ENCODE measurements around the gene ATP2C2.

Gene ATP2C2

GRCh38 chr16:84350685-84351400, 17.5 kb upstream of the ATP2C2 start:
- no peaks in the 10 kb centered on the region for H3K9me3 ChIP-seq (ENCODE audit: control insufficient read depth in 5 of 5, low read length in 5 of 5)
- peaks cover 0 to 13% (median 4%) of the 10 kb centered on the region in 5 donors for H3K27me3 ChIP-seq (ENCODE audit: control insufficient read depth in 5 of 5, insufficient read depth in 4 of 5, low read length in 5 of 5)
- no peaks in the 10 kb centered on the region for H3K4me1 ChIP-seq (ENCODE audit: control insufficient read depth in 5 of 5, insufficient read depth in 5 of 5, low read length in 5 of 5)
- H3K9ac ChIP-seq (ENCODE audit: low read length in 5 of 5), result no peak overlapping the region
- H3K4me3 ChIP-seq (ENCODE audit: low read depth in 1 of 5, low read length in 5 of 5), result no peak overlapping the region
- H3K36me3 ChIP-seq (ENCODE audit: control insufficient read depth in 5 of 5, insufficient read depth in 5 of 5, low read length in 5 of 5), result no peaks in the 10 kb centered on the region
- H3K27ac ChIP-seq (ENCODE audit: low read depth, low read length), result no peak overlapping the region

- H3K36me3 ChIP-seq (ENCODE audit: control insufficient read depth in 5 of 5, insufficient read depth in 5 of 5, low read length in 5 of 5), result no peaks in the 10 kb centered on the region
- peaks cover 0 to 11% (median 2%) of the 10 kb centered on the region in 5 donors for H3K27me3 ChIP-seq (ENCODE audit: control insufficient read depth in 5 of 5, insufficient read depth in 4 of 5, low read length in 5 of 5)
- no peaks in the 10 kb centered on the region for H3K9me3 ChIP-seq (ENCODE audit: control insufficient read depth in 5 of 5, low read length in 5 of 5)
- no peaks in the 10 kb centered on the region for H3K4me1 ChIP-seq (ENCODE audit: control insufficient read depth in 5 of 5, insufficient read depth in 5 of 5, low read length in 5 of 5)
- H3K4me3 ChIP-seq (ENCODE audit: low read depth in 1 of 5, low read length in 5 of 5), result no peak overlapping the region
- H3K9ac ChIP-seq (ENCODE audit: low read length in 5 of 5), result no peak overlapping the region
- H3K27ac ChIP-seq (ENCODE audit: low read depth, low read length), result no peak overlapping the region
Observed at GRCh38 chr16:84351630-84352029, 16.7 kb upstream of the ATP2C2 start.

- no peaks in the 10 kb centered on the region for H3K36me3 ChIP-seq (ENCODE audit: control insufficient read depth in 5 of 5, insufficient read depth in 5 of 5, low read length in 5 of 5)
- H3K4me1 ChIP-seq (ENCODE audit: control insufficient read depth in 5 of 5, insufficient read depth in 5 of 5, low read length in 5 of 5), result no peaks in the 10 kb centered on the region
- H3K9me3 ChIP-seq (ENCODE audit: control insufficient read depth in 5 of 5, low read length in 5 of 5), result no peaks in the 10 kb centered on the region
- no peak overlapping the region for H3K27ac ChIP-seq (ENCODE audit: low read depth, low read length)
- no peak overlapping the region for H3K4me3 ChIP-seq (ENCODE audit: low read depth in 1 of 5, low read length in 5 of 5)
- no peak overlapping the region for H3K9ac ChIP-seq (ENCODE audit: low read length in 5 of 5)
- H3K27me3 ChIP-seq (ENCODE audit: control insufficient read depth in 5 of 5, insufficient read depth in 4 of 5, low read length in 5 of 5), result peaks cover 0 to 6% (median 0%) of the 10 kb centered on the region in 5 donors
Observed at GRCh38 chr16:84354306-84354705, 14.0 kb upstream of the ATP2C2 start.

- no peaks in the 10 kb centered on the region for H3K4me1 ChIP-seq (ENCODE audit: control insufficient read depth in 5 of 5, insufficient read depth in 5 of 5, low read length in 5 of 5)
- peaks cover 0 to 6% (median 2%) of the 10 kb centered on the region in 5 donors for H3K27me3 ChIP-seq (ENCODE audit: control insufficient read depth in 5 of 5, insufficient read depth in 4 of 5, low read length in 5 of 5)
- no peaks in the 10 kb centered on the region for H3K9me3 ChIP-seq (ENCODE audit: control insufficient read depth in 5 of 5, low read length in 5 of 5)
- no peak overlapping the region for H3K27ac ChIP-seq (ENCODE audit: low read depth, low read length)
- no peak overlapping the region for H3K9ac ChIP-seq (ENCODE audit: low read length in 5 of 5)
- no peak overlapping the region for H3K4me3 ChIP-seq (ENCODE audit: low read depth in 1 of 5, low read length in 5 of 5)
- H3K36me3 ChIP-seq (ENCODE audit: control insufficient read depth in 5 of 5, insufficient read depth in 5 of 5, low read length in 5 of 5), result no peaks in the 10 kb centered on the region
Observed at GRCh38 chr16:84355149-84355548, 13.2 kb upstream of the ATP2C2 start.

GRCh38 chr16:84356176-84356575, 12.2 kb upstream of the ATP2C2 start:
- no peak overlapping the region for H3K9ac ChIP-seq (ENCODE audit: low read length in 5 of 5)
- H3K4me1 ChIP-seq (ENCODE audit: control insufficient read depth in 5 of 5, insufficient read depth in 5 of 5, low read length in 5 of 5), result no peaks in the 10 kb centered on the region
- H3K27ac ChIP-seq (ENCODE audit: low read depth, low read length), result no peak overlapping the region
- no peaks in the 10 kb centered on the region for H3K9me3 ChIP-seq (ENCODE audit: control insufficient read depth in 5 of 5, low read length in 5 of 5)
- H3K27me3 ChIP-seq (ENCODE audit: control insufficient read depth in 5 of 5, insufficient read depth in 4 of 5, low read length in 5 of 5), result peaks cover 0 to 4% (median under 1%) of the 10 kb centered on the region in 5 donors
- H3K4me3 ChIP-seq (ENCODE audit: low read depth in 1 of 5, low read length in 5 of 5), result no peak overlapping the region
- no peaks in the 10 kb centered on the region for H3K36me3 ChIP-seq (ENCODE audit: control insufficient read depth in 5 of 5, insufficient read depth in 5 of 5, low read length in 5 of 5)

GRCh38 chr16:84356591-84357116, 11.7 kb upstream of the ATP2C2 start:
- H3K4me1 ChIP-seq (ENCODE audit: control insufficient read depth in 5 of 5, insufficient read depth in 5 of 5, low read length in 5 of 5), result no peaks in the 10 kb centered on the region
- no peak overlapping the region for H3K9ac ChIP-seq (ENCODE audit: low read length in 5 of 5)
- no peak overlapping the region for H3K4me3 ChIP-seq (ENCODE audit: low read depth in 1 of 5, low read length in 5 of 5)
- peaks cover 0 to 3% (median 0%) of the 10 kb centered on the region in 5 donors for H3K27me3 ChIP-seq (ENCODE audit: control insufficient read depth in 5 of 5, insufficient read depth in 4 of 5, low read length in 5 of 5)
- no peaks in the 10 kb centered on the region for H3K36me3 ChIP-seq (ENCODE audit: control insufficient read depth in 5 of 5, insufficient read depth in 5 of 5, low read length in 5 of 5)
- H3K9me3 ChIP-seq (ENCODE audit: control insufficient read depth in 5 of 5, low read length in 5 of 5), result no peaks in the 10 kb centered on the region
- no peak overlapping the region for H3K27ac ChIP-seq (ENCODE audit: low read depth, low read length)

- Histone ChIP-seq H3K27ac (ENCODE audit: low read depth, low read length) (no peak overlapping the region), H3K36me3 (ENCODE audit: control insufficient read depth in 5 of 5, insufficient read depth in 5 of 5, low read length in 5 of 5) (no peaks in the 10 kb centered on the region), H3K9me3 (ENCODE audit: control insufficient read depth in 5 of 5, low read length in 5 of 5) (no peaks in the 10 kb centered on the region), H3K4me3 (ENCODE audit: low read depth in 1 of 5, low read length in 5 of 5) (no peak overlapping the region), H3K9ac (ENCODE audit: low read length in 5 of 5) (no peak overlapping the region), H3K4me1 (ENCODE audit: control insufficient read depth in 5 of 5, insufficient read depth in 5 of 5, low read length in 5 of 5) (no peaks in the 10 kb centered on the region), H3K27me3 (ENCODE audit: control insufficient read depth in 5 of 5, insufficient read depth in 4 of 5, low read length in 5 of 5) (peaks cover 0 to 3% (median 0%) of the 10 kb centered on the region in 5 donors)
Observed at GRCh38 chr16:84357191-84357651, 11.1 kb upstream of the ATP2C2 start.

- no peaks in the 10 kb centered on the region for H3K36me3 ChIP-seq (ENCODE audit: control insufficient read depth in 5 of 5, insufficient read depth in 5 of 5, low read length in 5 of 5)
- H3K9ac ChIP-seq (ENCODE audit: low read length in 5 of 5), result no peak overlapping the region
- H3K27me3 ChIP-seq (ENCODE audit: control insufficient read depth in 5 of 5, insufficient read depth in 4 of 5, low read length in 5 of 5), result peaks cover 0 to 3% (median 0%) of the 10 kb centered on the region in 5 donors
- H3K9me3 ChIP-seq (ENCODE audit: control insufficient read depth in 5 of 5, low read length in 5 of 5), result no peaks in the 10 kb centered on the region
- H3K4me3 ChIP-seq (ENCODE audit: low read depth in 1 of 5, low read length in 5 of 5), result no peak overlapping the region
- no peak overlapping the region for H3K27ac ChIP-seq (ENCODE audit: low read depth, low read length)
- H3K4me1 ChIP-seq (ENCODE audit: control insufficient read depth in 5 of 5, insufficient read depth in 5 of 5, low read length in 5 of 5), result no peaks in the 10 kb centered on the region
Observed at GRCh38 chr16:84358601-84359295, 9.6 kb upstream of the ATP2C2 start.

GRCh38 chr16:84359326-84359725, 9.0 kb upstream of the ATP2C2 start:
- no peak overlapping the region for H3K9ac ChIP-seq (ENCODE audit: low read length in 5 of 5)
- H3K9me3 ChIP-seq (ENCODE audit: control insufficient read depth in 5 of 5, low read length in 5 of 5), result no peaks in the 10 kb centered on the region
- H3K4me3 ChIP-seq (ENCODE audit: low read depth in 1 of 5, low read length in 5 of 5), result no peak overlapping the region
- H3K27ac ChIP-seq (ENCODE audit: low read depth, low read length), result no peak overlapping the region
- H3K4me1 ChIP-seq (ENCODE audit: control insufficient read depth in 5 of 5, insufficient read depth in 5 of 5, low read length in 5 of 5), result no peaks in the 10 kb centered on the region
- no peaks in the 10 kb centered on the region for H3K36me3 ChIP-seq (ENCODE audit: control insufficient read depth in 5 of 5, insufficient read depth in 5 of 5, low read length in 5 of 5)
- peaks cover 0 to 3% (median 0%) of the 10 kb centered on the region in 5 donors for H3K27me3 ChIP-seq (ENCODE audit: control insufficient read depth in 5 of 5, insufficient read depth in 4 of 5, low read length in 5 of 5)

GRCh38 chr16:84360170-84360569, 8.2 kb upstream of the ATP2C2 start:
- Histone ChIP-seq H3K4me3 (ENCODE audit: low read depth in 1 of 5, low read length in 5 of 5) (no peak overlapping the region), H3K9me3 (ENCODE audit: control insufficient read depth in 5 of 5, low read length in 5 of 5) (no peaks in the 10 kb centered on the region), H3K27me3 (ENCODE audit: control insufficient read depth in 5 of 5, insufficient read depth in 4 of 5, low read length in 5 of 5) (peaks cover 0 to 3% (median 0%) of the 10 kb centered on the region in 5 donors), H3K4me1 (ENCODE audit: control insufficient read depth in 5 of 5, insufficient read depth in 5 of 5, low read length in 5 of 5) (no peaks in the 10 kb centered on the region), H3K36me3 (ENCODE audit: control insufficient read depth in 5 of 5, insufficient read depth in 5 of 5, low read length in 5 of 5) (no peaks in the 10 kb centered on the region), H3K27ac (ENCODE audit: low read depth, low read length) (no peak overlapping the region), H3K9ac (ENCODE audit: low read length in 5 of 5) (no peak overlapping the region)
